Sigmoid colon (tissue), 4 donors: ENCODE data around the gene VPS35L.

Experiments used
- CTCF ChIP-seq, 4 experiments: fragments of 450-650 bp in 3 of 4; fragments of 200-600 bp in 1 of 4; IDR thresholded peaks; one replicate each; pipeline ENCODE4 v1.5.1; 2016 to 2019; ENCODE audit warnings: antibody characterized with exemption in 4 of 4, mild to moderate bottlenecking in 3 of 4, moderate library complexity in 2 of 4
- EP300 ChIP-seq, 4 donors: sonication (generic); formaldehyde crosslinking; IDR thresholded peaks; one replicate each; pipeline ENCODE4 v1.6.1; 2017; ENCODE audit warnings: antibody characterized with exemption in 4 of 4
- POLR2A ChIP-seq, 2 donors: fragments of 450-650 bp; IDR thresholded peaks; one replicate each; pipeline ENCODE4 v1.6.1; 2016; ENCODE audit warnings: antibody characterized with exemption in 2 of 2, mild to moderate bottlenecking in 2 of 2, moderate library complexity in 2 of 2
- POLR2AphosphoS5 ChIP-seq, 4 donors: sonication (generic); formaldehyde crosslinking; IDR thresholded peaks; one replicate each; pipeline ENCODE4 v1.6.1; 2017; ENCODE audit warnings: antibody characterized with exemption in 4 of 4

- TF ChIP-seq CTCF (IDR thresholded peaks at IDR 0.05) = no peak
- TF ChIP-seq EP300 (IDR thresholded peaks at IDR 0.05) = no peak
- TF ChIP-seq POLR2AphosphoS5 (IDR thresholded peaks at IDR 0.05) = no peak
- TF ChIP-seq POLR2A (IDR thresholded peaks at IDR 0.05) = no peak
These were observed 30.7 kb upstream of the VPS35L start for GRCh38 chr16:19524616-19525384.
